Heart right ventricle (tissue), 16 donors: ENCODE data around the gene DSC3. TPM values are rescaled to one million over a fixed set of nuclear protein-coding genes. Genes with fewer than 3 reads are reported as not detected.

ENCODE experiments used
- ATAC-seq, 8 donors: fragments of 200-7000 bp; cut with Tn5 transposase; one replicate each; pipeline ENCODE4 v1.9.1; 2020; ENCODE audit warnings: mild to moderate bottlenecking in 8 of 8, moderate library complexity in 8 of 8, moderate number of reproducible peaks in 1 of 8
- DNase-seq, 2 donors: peaks; one replicate each; pipeline ENCODE4 v3.0.0-alpha.2; 2020
- H3K27ac ChIP-seq, 10 donors: fragments of 200-600 bp; sonication (generic) in 2 of 10; one replicate each; pipeline versions ENCODE4 v1.5.0 to v1.8.0; 2020 to 2022; ENCODE audit warnings: mild to moderate bottlenecking in 3 of 10
- H3K27me3 ChIP-seq, 7 donors: fragments of 200-600 bp; one replicate each; pipeline ENCODE4 v1.8.0; 2021 to 2022; ENCODE audit warnings: mild to moderate bottlenecking in 2 of 7
- H3K36me3 ChIP-seq, 9 donors: fragments of 200-600 bp; sonication (generic) in 1 of 9; one replicate each; pipeline versions ENCODE4 v1.5.0 to v1.8.0; 2020 to 2022; ENCODE audit warnings: mild to moderate bottlenecking in 2 of 9
- H3K4me1 ChIP-seq, 9 donors: fragments of 200-600 bp; sonication (generic) in 1 of 9; one replicate each; pipeline versions ENCODE4 v1.5.0 to v1.8.0; 2020 to 2022; ENCODE audit warnings: mild to moderate bottlenecking in 4 of 9
- H3K4me3 ChIP-seq, 10 donors: fragments of 200-600 bp; sonication (generic) in 2 of 10; one replicate each; pipeline versions ENCODE4 v1.5.0 to v1.8.0; 2020 to 2022; ENCODE audit warnings: mild to moderate bottlenecking in 7 of 10, moderate library complexity in 2 of 10
- H3K9me3 ChIP-seq, 11 donors: fragments of 200-600 bp in 10 of 11; sonication (generic) in 2 of 11; one replicate each; pipeline versions ENCODE4 v1.5.0 to v1.8.0; 2013 to 2022; ENCODE audit warnings: mild to moderate bottlenecking in 2 of 11, control low read depth in 1 of 11, moderate library complexity in 1 of 11
- WGBS, 2 donors: extraction: QIAGEN DNeasy Blood & Tissue Kit; methylation state at CpG; one replicate each; pipeline ENCODE4 v1.1.7; 2013; ENCODE audit warnings: inconsistent platforms in 1 of 2; 5-methylcytosine and 5-hydroxymethylcytosine counted together
- intact Hi-C, 10 donors: fragments of 100-400 bp; cut with DNase I; formaldehyde crosslinking; loops; one replicate each; pipeline versions ENCODE4 v1.11.1 to v1.14.2; 2022
- polyA plus RNA-seq, 2 donors: library from polyadenylated mRNA; stranded (reverse); fragments of 200-250 nt; gene quantifications; one replicate each; pipeline ENCODE4 v1.2.3, GENCODE V29; 2013
- total RNA-seq, 10 donors: library from RNA; stranded (reverse); fragmentation: NEBNext Ultra II Directional in 3 of 10; extraction: Animal tissue kit (Norgen Biotek cat#: 25700) in 3 of 10; gene quantifications; one replicate each; pipeline versions ENCODE4 v1.2.1 to v1.2.4, GENCODE V29; 2021 to 2023
- TF ChIP-seq, protein P1 (sequence below), 9 donors: fragments of 200-600 bp; sonication (generic) in 2 of 9; IDR thresholded peaks; one replicate each; pipeline versions ENCODE4 v1.5.0 to v1.8.0; 2021 to 2022; ENCODE audit warnings: antibody characterized with exemption in 9 of 9, mild to moderate bottlenecking in 5 of 9, moderate library complexity in 1 of 9
- donor health status: Arrhythmogenic right ventricular cardiomyopathy.
- donor health status: ischemic (EF 13 %, LVEDD 7.1; RV severe dilation, severe dysfunction).
- donor health status: healthy with polysubstance abuse.
- donor health status: DM: no; HTN: yes; CAD: no.
- donor health status: DM: no; HTN: no; CAD: no.
- donor health status: ischemic (EF 25% LVEDD 6.9; RV normal size, moderate dysfunction).
- donor health status: ischemic (EF 25% LVEDD 5.7; RV mildly dilated, moderate dysfunction).
- donor health status: healthy.
- donor health status: DM: yes; HTN: yes; CAD: no.
- donor health status: Ischemic cardiomyopathy.
- donor health status: ischemic (EF 35%, LVEDD 5.7; RV mildly dilated, moderate dysfunction).
- donor health status: nonischemic (EF 11% LVEDD 7.7; RV severe dilation, severe dysfunction).
- donor health status: DM: yes; HTN: yes; CAD: no.
- donor health status: PGD.
- donor health status: ischemic (EF 29% LVEDD 5.4; RV normal size, mild dysfunction).
- donor health status: nonischemic (EF 23%, LVEDD 6.1; RV moderate dilation, normal function).

Gene DSC3
- total and polyA plus RNA-seq, 12 donors, result 0.04 to 0.44 (median 0.13) TPM; not detected in 3

DNA sequence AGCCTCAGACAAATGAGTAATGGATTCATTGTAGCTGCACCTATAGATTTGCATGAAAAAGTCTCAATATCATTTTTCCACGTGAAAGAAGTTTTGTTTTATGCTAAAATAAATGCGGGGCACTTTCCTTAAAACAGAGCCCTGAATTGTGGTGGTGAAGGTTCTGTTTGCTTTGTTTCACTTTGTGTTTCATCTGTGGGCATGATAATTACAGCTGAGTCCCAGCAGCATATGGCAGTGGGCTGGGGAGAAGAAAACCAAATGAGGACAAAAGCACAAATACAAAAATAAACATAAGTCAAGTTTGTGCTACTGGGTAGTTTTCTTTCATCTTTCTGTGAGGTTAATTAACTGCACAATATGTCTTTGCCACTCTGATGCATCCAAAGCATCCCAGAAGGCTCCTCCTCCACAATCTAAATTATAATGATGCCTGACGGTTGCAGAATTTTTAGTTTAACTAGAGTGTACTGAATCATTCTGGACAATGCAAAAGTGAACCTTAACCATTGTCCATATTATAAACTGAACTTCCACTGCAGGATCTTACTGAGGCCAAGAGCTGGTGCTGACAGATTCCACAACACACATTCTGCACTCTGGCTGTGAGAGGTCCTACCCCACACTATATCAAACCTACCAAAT is 97.6 kb downstream of the DSC3 start:
- Histone ChIP-seq H3K36me3 (no peaks in the 10 kb centered on the region), H3K4me1 (no peaks in the 10 kb centered on the region), H3K9me3 (peaks cover 0 to 27% (median 14%) of the 10 kb centered on the region in 11 donors), H3K4me3 (no peak overlapping the region), H3K27me3 (no peaks in the 10 kb centered on the region), H3K27ac (no peak overlapping the region)
- no peak for DNase-seq
- no peak for ATAC-seq
- intact Hi-C loops, result no loop called here
- TF ChIP-seq, protein P1, sequence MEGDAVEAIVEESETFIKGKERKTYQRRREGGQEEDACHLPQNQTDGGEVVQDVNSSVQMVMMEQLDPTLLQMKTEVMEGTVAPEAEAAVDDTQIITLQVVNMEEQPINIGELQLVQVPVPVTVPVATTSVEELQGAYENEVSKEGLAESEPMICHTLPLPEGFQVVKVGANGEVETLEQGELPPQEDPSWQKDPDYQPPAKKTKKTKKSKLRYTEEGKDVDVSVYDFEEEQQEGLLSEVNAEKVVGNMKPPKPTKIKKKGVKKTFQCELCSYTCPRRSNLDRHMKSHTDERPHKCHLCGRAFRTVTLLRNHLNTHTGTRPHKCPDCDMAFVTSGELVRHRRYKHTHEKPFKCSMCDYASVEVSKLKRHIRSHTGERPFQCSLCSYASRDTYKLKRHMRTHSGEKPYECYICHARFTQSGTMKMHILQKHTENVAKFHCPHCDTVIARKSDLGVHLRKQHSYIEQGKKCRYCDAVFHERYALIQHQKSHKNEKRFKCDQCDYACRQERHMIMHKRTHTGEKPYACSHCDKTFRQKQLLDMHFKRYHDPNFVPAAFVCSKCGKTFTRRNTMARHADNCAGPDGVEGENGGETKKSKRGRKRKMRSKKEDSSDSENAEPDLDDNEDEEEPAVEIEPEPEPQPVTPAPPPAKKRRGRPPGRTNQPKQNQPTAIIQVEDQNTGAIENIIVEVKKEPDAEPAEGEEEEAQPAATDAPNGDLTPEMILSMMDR (IDR thresholded peaks at IDR 0.05), result no peak
- 71 to 77% methylated on average over 3 of the region's 3 CpGs for WGBS, 2 donors

DNA sequence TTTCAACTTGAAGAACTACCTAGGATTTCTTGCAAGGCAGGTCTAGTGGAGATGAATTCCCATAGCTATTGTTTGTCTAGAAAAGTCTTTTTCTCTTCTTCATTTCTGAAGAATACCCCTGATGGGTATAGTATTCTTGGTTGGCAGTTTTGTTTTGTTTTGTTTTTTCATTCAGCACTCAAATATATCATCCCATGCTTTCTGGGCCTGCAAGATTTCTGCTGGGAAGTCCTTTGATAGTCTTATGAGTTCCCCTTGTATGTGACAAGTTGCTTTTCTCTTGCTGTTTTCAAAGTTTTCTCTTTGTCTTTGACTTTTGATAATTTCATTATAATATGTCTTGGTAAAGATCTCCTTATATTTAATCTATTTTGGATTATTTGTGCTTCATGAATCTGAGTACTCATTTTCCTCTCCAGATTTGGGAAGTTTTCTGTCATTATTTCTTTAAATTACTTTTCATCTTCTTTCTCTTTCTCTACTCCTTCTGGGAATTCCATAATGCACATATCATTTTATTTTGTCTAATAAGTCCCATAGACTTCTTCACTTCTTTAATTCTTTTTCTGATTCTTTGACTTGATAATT is 101.5 kb downstream of the DSC3 start:
- TF ChIP-seq, protein P1 (IDR thresholded peaks at IDR 0.05), result no peak
- DNase-seq (no peak), ATAC-seq (no peak)
- Histone ChIP-seq H3K27ac (no peak overlapping the region), H3K4me1 (no peaks in the 10 kb centered on the region), H3K4me3 (no peak overlapping the region), H3K36me3 (no peaks in the 10 kb centered on the region), H3K9me3 (peaks cover 0 to 41% (median 14%) of the 10 kb centered on the region in 11 donors), H3K27me3 (no peaks in the 10 kb centered on the region)
- intact Hi-C loops, result no loop called here

Other genes starting within 250 kb of the DSC3 start
- gene DSC2, start 59.7 kb upstream of the DSC3 start, total RNA-seq, result 10 to 100 TPM; 22.5 to 31.4 (median 26.4) TPM
- 1 to 10 TPM; 5.1 to 7.9 TPM for gene DSC2, start 59.7 kb upstream of the DSC3 start, polyA plus RNA-seq
- gene DSC1, start 120.1 kb upstream of the DSC3 start, total RNA-seq, result 10 to 100 TPM in 2 of 10 donors, 1 to 10 TPM in 7, under 1 TPM in 1; 0.87 to 21.8 (median 8.2) TPM
- under 1 TPM; 0.03 to 0.44 TPM for gene DSC1, start 120.1 kb upstream of the DSC3 start, polyA plus RNA-seq